Ishikawa (cell line): ENCODE measurements around the gene CRTAC1.

Experiments used
- CEBPB ChIP-seq: IDR thresholded peaks from 2 replicates; pipeline ENCODE4 v1.6.1; 2012
- CREB1 ChIP-seq: IDR thresholded peaks from 2 replicates; pipeline ENCODE4 v1.6.1; 2012; ENCODE audit warnings: low read depth
- EGR1 ChIP-seq: IDR thresholded peaks from 2 replicates; pipeline ENCODE4 v1.6.1; 2012
- EP300 ChIP-seq: IDR thresholded peaks from 2 replicates; pipeline ENCODE4 v1.6.1; 2012; ENCODE audit warnings: borderline replicate concordance
- FOXM1 ChIP-seq: IDR thresholded peaks from 2 replicates; pipeline ENCODE4 v1.6.1; 2012; ENCODE audit warnings: low read depth, borderline replicate concordance
- MAX ChIP-seq: IDR thresholded peaks from 2 replicates; pipeline ENCODE4 v1.6.1; 2012
- NFIC ChIP-seq: IDR thresholded peaks from 2 replicates; pipeline ENCODE4 v1.6.1; 2012
- RAD21 ChIP-seq: IDR thresholded peaks from 2 replicates; pipeline ENCODE4 v1.6.1; 2012; ENCODE audit warnings: low read depth
- REST ChIP-seq: IDR thresholded peaks from 2 replicates; pipeline ENCODE4 v1.6.1; 2012; ENCODE audit warnings: low read depth, mild to moderate bottlenecking
- TAF1 ChIP-seq: IDR thresholded peaks from 2 replicates; pipeline ENCODE4 v1.6.1; 2012; ENCODE audit warnings: low read depth, mild to moderate bottlenecking
- TCF12 ChIP-seq: IDR thresholded peaks from 2 replicates; pipeline ENCODE4 v1.6.1; 2012; ENCODE audit warnings: low read depth
- TEAD4 ChIP-seq: IDR thresholded peaks from 2 replicates; pipeline ENCODE4 v1.6.1; 2012
- USF1 ChIP-seq: IDR thresholded peaks from 2 replicates; pipeline ENCODE4 v1.6.1; 2012
- YY1 ChIP-seq: IDR thresholded peaks from 2 replicates; pipeline ENCODE4 v1.6.1; 2012; ENCODE audit warnings: low read depth
- ZBTB7A ChIP-seq: IDR thresholded peaks from 2 replicates; pipeline ENCODE4 v1.6.1; 2012; ENCODE audit warnings: low read depth

CRTAC1 gene

DNA sequence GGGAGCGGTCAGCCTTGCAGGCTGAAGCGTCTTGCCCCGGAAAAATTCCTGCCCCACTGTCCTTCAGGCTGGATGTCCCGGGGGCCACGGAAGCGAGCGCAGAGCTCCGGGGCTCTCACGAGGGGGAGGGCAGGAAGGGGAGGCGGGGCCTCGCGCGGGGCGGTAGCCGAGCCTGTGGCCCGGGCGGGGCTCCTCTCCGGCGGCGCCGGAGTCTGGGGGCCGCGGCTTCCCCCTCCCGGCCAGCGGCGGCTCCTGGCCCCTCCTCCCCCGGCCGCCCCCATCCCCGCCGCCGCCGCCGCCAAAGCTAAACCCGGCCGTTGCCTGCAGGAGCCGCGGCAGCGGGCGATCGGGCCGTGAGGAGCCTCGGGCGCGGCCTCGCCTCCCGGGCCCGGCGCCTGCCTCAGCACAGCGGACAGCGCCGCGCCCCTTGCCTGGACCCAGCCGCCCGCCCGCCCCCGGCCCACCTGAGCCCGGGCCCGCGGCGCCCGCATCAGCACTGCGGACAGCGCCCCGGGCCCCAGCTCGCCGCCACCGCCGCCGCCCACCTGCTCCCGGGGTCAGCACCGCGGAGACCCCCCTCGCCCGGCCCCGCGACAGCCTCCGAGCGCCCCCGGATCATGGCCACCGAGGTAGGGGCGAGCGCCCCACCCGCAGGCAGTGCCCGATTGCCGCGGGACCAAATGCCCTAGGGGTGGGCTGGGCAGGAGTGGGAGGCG, 180.6 kb downstream of the CRTAC1 start, which contains the start of gene GOLGA7B:
TSS of gene GOLGA7B (plus strand) at position 157 of the 716 bp plus-strand sequence. CDS start at position 618, 461 bp downstream.
- TF ChIP-seq TEAD4 (no peak), CEBPB (no peak), EGR1 (peak; percentile 70), ZBTB7A (peak; percentile 99), TAF1 (no peak), CREB1 (no peak), EP300 (no peak), MAX (peak; percentile 45; the same call in 1 of the 2 replicates), NFIC (no peak), REST (peak; percentile 86), TCF12 (no peak), USF1 (no peak), YY1 (no peak), FOXM1 (no peak), RAD21 (no peak)

DNA sequence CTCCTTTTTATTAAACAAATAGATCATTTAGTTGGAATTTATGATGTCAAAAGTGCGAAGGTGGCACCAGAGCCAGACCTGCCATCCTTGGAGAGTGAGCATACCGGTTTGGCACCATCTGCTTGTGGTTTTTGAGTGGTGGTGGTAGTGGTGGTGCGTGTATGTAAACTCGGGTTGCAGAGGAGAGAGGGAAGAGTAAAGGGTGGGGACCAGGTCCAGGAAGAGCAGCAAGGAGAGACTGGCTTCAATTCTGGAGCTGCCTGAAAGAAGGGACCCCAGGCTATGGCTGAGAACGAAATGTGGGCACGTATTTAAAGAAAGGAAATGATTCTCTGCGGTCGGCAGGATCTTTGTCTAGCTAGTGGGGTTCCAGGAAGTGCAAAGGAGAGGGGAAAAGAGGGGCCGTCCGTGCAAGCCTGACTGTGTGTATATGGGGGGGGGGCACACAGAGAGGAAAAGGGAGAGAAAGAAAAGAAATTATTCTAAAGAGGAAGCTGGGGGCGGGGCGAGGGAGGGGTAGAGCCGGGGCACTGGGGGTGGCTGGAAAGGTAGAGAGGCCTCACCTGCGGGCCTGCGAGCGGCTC, 181.2 kb downstream of the CRTAC1 start:
- TF ChIP-seq TCF12 (no peak), EP300 (no peak; the same call in 1 of the 2 replicates), NFIC (no peak), TAF1 (no peak), USF1 (no peak), CREB1 (no peak), CEBPB (no peak), MAX (no peak), REST (no peak), FOXM1 (no peak), YY1 (no peak), ZBTB7A (no peak), TEAD4 (no peak), EGR1 (no peak)

DNA sequence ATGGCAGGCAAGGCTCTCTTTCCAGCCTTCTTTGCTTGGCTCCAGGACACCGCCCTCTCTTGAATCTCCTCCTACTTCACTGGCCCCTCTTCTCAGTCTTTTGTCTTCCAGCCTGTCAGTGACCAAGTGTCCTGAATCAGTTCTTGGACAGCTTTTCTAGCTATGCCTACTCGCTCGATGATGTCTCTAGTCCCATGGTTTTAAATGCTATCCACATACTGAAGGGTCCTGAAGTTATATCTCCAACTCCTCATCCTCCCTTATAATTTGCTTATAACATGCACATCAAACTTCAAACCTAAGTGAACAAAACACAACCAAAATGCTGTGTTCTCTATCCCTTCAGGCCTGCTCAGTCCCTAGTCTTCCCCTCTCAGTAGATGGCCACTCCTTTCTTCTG, 185.7 kb downstream of the CRTAC1 start:
- TF ChIP-seq TCF12 (no peak), REST (peak; percentile 47; the same call in 1 of the 2 replicates)

GRCh38 chr10:97843281-97843671, 187.1 kb downstream of the CRTAC1 start:
- TF ChIP-seq CEBPB (no peak), EP300 (no peak), TAF1 (no peak), NFIC (peak; percentile 57), CREB1 (no peak), TEAD4 (no peak), EGR1 (no peak), REST (no peak), RAD21 (no peak)
